ENCODE results near the gene YBEY.

YBEY gene

GRCh38 chr21:46269466-46269865 is 16.7 kb upstream of the YBEY start:
- no peaks in the 10 kb centered on the region for H3K4me1 ChIP-seq (ENCODE audit: control insufficient read depth, insufficient read depth, low read length)
- H3K27me3 ChIP-seq (ENCODE audit: control insufficient read depth, insufficient read depth, low read length) = no peaks in the 10 kb centered on the region
- no peak overlapping the region for H3K9ac ChIP-seq (ENCODE audit: low read length)
- H3K36me3 ChIP-seq (ENCODE audit: control insufficient read depth, insufficient read depth, low read length) = peaks cover 54% of the 10 kb centered on the region
- no peak overlapping the region for H3K4me3 ChIP-seq (ENCODE audit: low read length)
- H3K27ac ChIP-seq (ENCODE audit: low read depth, low read length) = no peak overlapping the region

DNA sequence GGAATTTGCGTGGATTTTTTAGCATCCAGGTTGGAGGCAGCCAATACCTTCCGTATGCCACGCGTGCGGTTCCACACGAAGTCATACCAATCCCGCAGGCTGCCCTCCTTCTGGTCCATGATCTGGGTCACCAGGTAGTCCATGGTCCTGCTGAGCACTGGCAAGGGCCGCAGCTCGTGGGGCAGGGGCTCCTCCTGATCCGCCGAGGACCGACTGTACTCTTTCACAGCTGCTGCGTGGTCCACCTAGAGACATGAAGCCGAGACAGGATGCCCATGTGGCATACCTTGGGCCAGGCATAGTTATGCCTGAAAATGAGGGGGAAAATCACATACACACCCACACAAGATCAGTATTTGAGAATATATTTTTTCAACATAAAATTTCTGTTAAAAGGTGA is 12.8 kb upstream of the YBEY start:
- H3K36me3 ChIP-seq (ENCODE audit: control insufficient read depth, insufficient read depth, low read length) = peaks cover 47% of the 10 kb centered on the region
- H3K4me3 ChIP-seq (ENCODE audit: low read length) = no peak overlapping the region
- no peaks in the 10 kb centered on the region for H3K4me1 ChIP-seq (ENCODE audit: control insufficient read depth, insufficient read depth, low read length)
- no peak overlapping the region for H3K27ac ChIP-seq (ENCODE audit: low read depth, low read length)
- H3K27me3 ChIP-seq (ENCODE audit: control insufficient read depth, insufficient read depth, low read length) = no peaks in the 10 kb centered on the region
- no peak overlapping the region for H3K9ac ChIP-seq (ENCODE audit: low read length)

DNA sequence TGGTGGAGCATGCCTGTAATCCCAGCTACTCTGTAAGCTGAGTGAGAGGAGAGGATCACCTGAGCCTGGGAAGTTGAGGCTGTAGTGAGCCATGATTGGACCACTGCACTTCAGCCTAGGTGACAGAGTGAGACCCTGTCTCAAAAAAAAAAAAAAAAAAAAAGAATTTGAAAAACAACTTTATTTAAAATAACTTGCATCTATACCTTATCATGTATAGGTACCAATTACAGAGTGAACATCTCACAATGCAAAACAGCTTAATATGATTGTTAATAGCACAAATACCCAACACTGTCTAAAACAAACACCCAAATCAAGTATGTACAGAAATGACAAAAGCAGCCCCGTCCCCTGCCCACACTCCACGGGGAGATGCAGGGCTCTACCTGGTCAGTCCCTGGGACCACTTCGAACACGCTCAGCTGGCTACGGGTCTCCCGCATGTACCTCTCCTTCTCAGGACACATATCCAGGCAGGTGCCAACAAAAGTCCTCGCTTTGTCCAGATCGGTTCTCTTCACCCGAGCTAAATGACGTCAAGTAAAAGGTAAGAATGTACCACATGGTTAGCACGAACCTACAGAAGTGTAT is 11.2 kb upstream of the YBEY start:
- Histone ChIP-seq H3K27me3 (ENCODE audit: control insufficient read depth, insufficient read depth, low read length) (no peaks in the 10 kb centered on the region), H3K4me1 (ENCODE audit: control insufficient read depth, insufficient read depth, low read length) (no peaks in the 10 kb centered on the region), H3K4me3 (ENCODE audit: low read length) (no peak overlapping the region), H3K36me3 (ENCODE audit: control insufficient read depth, insufficient read depth, low read length) (peaks cover 46% of the 10 kb centered on the region), H3K27ac (ENCODE audit: low read depth, low read length) (no peak overlapping the region), H3K9ac (ENCODE audit: low read length) (no peak overlapping the region)

DNA sequence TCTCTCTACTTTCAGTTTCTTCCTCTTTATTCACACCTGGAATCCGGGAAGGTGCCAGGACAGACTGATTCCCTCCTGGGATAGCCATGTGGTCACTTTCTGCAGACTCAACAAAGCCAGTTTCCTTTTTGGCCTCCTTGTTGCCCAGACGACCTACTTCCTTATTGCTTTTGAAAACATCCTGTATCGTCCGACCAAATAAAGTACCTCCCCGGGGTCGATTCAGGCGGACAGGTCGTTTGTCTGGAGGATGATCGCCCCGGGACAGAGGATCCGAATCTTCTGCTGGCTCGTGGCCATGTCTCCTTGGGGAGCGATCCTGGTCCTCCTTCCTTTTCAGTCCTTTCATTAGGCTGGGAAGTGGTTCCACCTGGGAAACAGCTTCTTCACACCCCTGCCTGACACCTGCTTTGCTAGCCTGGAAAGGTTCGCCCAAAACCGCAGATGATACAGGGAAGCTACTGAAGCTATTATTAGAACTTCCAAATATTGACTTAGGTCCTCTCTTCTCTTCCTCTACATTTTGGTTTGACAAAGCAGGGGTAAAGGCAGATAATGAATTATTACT is 2.0 kb upstream of the YBEY start:
- Histone ChIP-seq H3K9ac (ENCODE audit: low read length) (no peak overlapping the region), H3K4me1 (ENCODE audit: control insufficient read depth, insufficient read depth, low read length) (peaks cover 24% of the 10 kb centered on the region), H3K27me3 (ENCODE audit: control insufficient read depth, insufficient read depth, low read length) (no peaks in the 10 kb centered on the region), H3K27ac (ENCODE audit: low read depth, low read length) (no peak overlapping the region), H3K36me3 (ENCODE audit: control insufficient read depth, insufficient read depth, low read length) (peaks cover 19% of the 10 kb centered on the region), H3K4me3 (ENCODE audit: low read length) (no peak overlapping the region)

- Histone ChIP-seq H3K4me1 (ENCODE audit: control insufficient read depth, insufficient read depth, low read length) (peaks cover 24% of the 10 kb centered on the region), H3K27ac (ENCODE audit: low read depth, low read length) (no peak overlapping the region), H3K9ac (ENCODE audit: low read length) (no peak overlapping the region), H3K27me3 (ENCODE audit: control insufficient read depth, insufficient read depth, low read length) (no peaks in the 10 kb centered on the region), H3K4me3 (ENCODE audit: low read length) (peak overlapping the region; percentile 68), H3K36me3 (ENCODE audit: control insufficient read depth, insufficient read depth, low read length) (peaks cover 13% of the 10 kb centered on the region)
Measured at GRCh38 chr21:46284733-46285132, 1.4 kb upstream of the YBEY start.

GRCh38 chr21:46285206-46285661 is 908 bp upstream of the YBEY start, which contains the start of gene MCM3AP:
TSS of gene MCM3AP (minus strand) at chr21:46285611. CDS start at chr21:46285286, 325 bp downstream.
- Histone ChIP-seq H3K36me3 (ENCODE audit: control insufficient read depth, insufficient read depth, low read length) (peaks cover 11% of the 10 kb centered on the region), H3K27me3 (ENCODE audit: control insufficient read depth, insufficient read depth, low read length) (no peaks in the 10 kb centered on the region), H3K27ac (ENCODE audit: low read depth, low read length) (peak within 1 kb of the TSS; percentile 91), H3K4me3 (ENCODE audit: low read length) (peak within 1 kb of the TSS; percentile 68), H3K4me1 (ENCODE audit: control insufficient read depth, insufficient read depth, low read length) (peaks cover 24% of the 10 kb centered on the region), H3K9ac (ENCODE audit: low read length) (peak within 1 kb of the TSS; percentile 42)

GRCh38 chr21:46286648-46287002 is 483 bp downstream of the YBEY start:
- Histone ChIP-seq H3K9ac (ENCODE audit: low read length) (peak overlapping the region; percentile 36), H3K36me3 (ENCODE audit: control insufficient read depth, insufficient read depth, low read length) (peaks cover 8% of the 10 kb centered on the region), H3K27me3 (ENCODE audit: control insufficient read depth, insufficient read depth, low read length) (no peaks in the 10 kb centered on the region), H3K4me1 (ENCODE audit: control insufficient read depth, insufficient read depth, low read length) (peaks cover 24% of the 10 kb centered on the region), H3K4me3 (ENCODE audit: low read length) (peak overlapping the region; percentile 68), H3K27ac (ENCODE audit: low read depth, low read length) (peak overlapping the region; percentile 91)

DNA sequence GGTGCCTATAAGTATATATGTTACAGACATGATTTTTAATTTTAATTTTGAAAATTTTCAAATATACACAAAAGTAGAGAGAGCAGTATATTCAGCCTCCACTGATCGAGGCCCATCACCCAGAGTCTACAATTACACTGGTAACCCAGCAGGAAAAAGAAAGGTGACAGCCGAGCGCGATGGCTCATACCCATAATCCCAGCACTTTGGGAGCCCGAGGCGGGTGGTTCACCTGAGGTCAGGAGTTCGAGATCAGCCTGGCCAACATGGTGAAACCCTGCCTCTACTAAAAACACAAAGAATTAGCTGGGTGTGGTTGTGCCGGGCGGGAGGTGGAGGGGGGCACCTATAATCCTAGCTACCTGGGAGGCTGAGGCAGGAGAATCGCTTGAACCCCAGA is 1.4 kb downstream of the YBEY start:
- H3K27ac ChIP-seq (ENCODE audit: low read depth, low read length) = no peak overlapping the region
- no peak overlapping the region for H3K9ac ChIP-seq (ENCODE audit: low read length)
- H3K4me3 ChIP-seq (ENCODE audit: low read length) = no peak overlapping the region

DNA sequence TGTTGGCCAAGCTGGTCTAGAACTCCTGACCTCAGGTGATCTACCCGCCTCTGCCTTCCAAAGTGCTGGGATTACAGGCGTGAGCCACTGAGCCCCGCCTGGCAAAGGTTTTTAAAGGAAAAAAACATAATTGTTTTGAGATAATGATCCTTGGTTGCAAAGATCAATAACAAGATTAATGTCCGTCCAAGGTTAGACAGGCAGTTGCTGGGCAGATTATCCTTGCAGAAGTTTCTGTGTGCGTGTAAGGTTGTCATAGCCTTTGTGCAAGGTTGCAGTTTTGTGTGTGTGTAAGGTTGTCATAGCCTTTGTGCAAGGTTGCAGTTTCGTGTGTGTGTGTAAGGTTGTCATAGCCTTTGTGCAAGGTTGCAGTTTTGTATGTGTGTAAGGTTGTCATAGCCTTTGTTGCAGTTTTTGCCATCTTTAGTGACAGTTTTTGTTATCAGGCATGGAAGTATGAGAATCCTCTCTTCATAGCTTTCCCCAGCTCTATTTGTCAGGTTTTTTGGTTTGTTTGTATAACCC is 3.6 kb downstream of the YBEY start:
- Histone ChIP-seq H3K27ac (ENCODE audit: low read depth, low read length) (no peak overlapping the region), H3K27me3 (ENCODE audit: control insufficient read depth, insufficient read depth, low read length) (no peaks in the 10 kb centered on the region), H3K4me1 (ENCODE audit: control insufficient read depth, insufficient read depth, low read length) (peaks cover 7% of the 10 kb centered on the region), H3K36me3 (ENCODE audit: control insufficient read depth, insufficient read depth, low read length) (no peaks in the 10 kb centered on the region), H3K9ac (ENCODE audit: low read length) (no peak overlapping the region), H3K4me3 (ENCODE audit: low read length) (no peak overlapping the region)

More for the DNA sequence above, 1.4 kb downstream of the YBEY start:
- Histone ChIP-seq H3K27me3 (ENCODE audit: control insufficient read depth, insufficient read depth, low read length) (no peaks in the 10 kb centered on the region), H3K4me1 (ENCODE audit: control insufficient read depth, insufficient read depth, low read length) (peaks cover 20% of the 10 kb centered on the region), H3K36me3 (ENCODE audit: control insufficient read depth, insufficient read depth, low read length) (peaks cover 8% of the 10 kb centered on the region)

DNA sequence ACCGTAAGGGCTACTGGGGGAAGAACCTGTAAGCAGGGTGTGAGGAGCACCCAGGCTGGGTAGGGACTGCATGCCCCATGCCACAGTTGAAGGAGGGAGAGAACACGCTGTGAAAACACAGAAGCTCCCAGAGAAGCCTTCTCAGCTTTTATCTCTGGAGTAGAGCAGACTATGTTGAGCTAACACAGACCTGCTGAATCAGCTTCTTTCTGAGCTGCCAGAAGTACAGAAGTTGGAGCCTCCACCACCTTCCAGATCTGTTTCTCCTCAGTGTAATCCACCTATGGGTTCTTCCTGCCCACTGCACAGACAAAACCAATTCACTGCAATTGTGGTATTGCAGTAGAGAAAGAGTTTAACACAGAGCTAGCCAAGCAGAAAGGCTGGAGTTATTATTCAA is 5.4 kb downstream of the YBEY start:
- H3K27ac ChIP-seq (ENCODE audit: low read depth, low read length) = no peak overlapping the region
- H3K27me3 ChIP-seq (ENCODE audit: control insufficient read depth, insufficient read depth, low read length) = no peaks in the 10 kb centered on the region
- H3K4me3 ChIP-seq (ENCODE audit: low read length) = no peak overlapping the region
- no peak overlapping the region for H3K9ac ChIP-seq (ENCODE audit: low read length)
- H3K4me1 ChIP-seq (ENCODE audit: control insufficient read depth, insufficient read depth, low read length) = no peaks in the 10 kb centered on the region
- no peaks in the 10 kb centered on the region for H3K36me3 ChIP-seq (ENCODE audit: control insufficient read depth, insufficient read depth, low read length)

DNA sequence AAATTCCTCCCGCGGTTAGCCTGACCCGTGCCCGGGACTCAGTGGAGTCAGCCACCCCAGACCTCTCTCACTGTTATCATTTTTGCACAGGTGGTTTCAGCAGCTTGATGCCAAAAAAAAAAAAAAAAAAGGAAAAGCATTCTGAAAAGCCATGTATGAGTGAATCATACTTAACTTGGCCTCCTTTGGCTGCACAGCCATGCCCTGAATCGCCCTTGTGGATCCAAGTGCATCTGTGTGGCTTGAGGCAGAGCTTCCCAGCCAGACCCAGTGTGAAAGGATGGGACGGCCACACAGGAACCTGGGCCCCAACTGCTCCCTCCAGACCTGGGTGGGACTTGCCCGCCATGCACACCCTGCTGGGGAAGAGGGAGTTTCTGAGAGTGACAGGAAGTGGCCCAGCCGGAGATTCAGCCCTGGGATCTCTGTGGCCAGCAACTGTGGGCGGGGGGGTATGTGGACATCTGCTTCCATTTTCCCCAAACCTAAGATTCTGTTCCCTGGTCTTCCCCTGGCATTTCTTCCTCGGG is 8.6 kb downstream of the YBEY start:
- no peaks in the 10 kb centered on the region for H3K4me1 ChIP-seq (ENCODE audit: control insufficient read depth, insufficient read depth, low read length)
- H3K27ac ChIP-seq (ENCODE audit: low read depth, low read length) = no peak overlapping the region
- H3K9ac ChIP-seq (ENCODE audit: low read length) = no peak overlapping the region
- H3K27me3 ChIP-seq (ENCODE audit: control insufficient read depth, insufficient read depth, low read length) = no peaks in the 10 kb centered on the region
- no peaks in the 10 kb centered on the region for H3K36me3 ChIP-seq (ENCODE audit: control insufficient read depth, insufficient read depth, low read length)
- H3K4me3 ChIP-seq (ENCODE audit: low read length) = no peak overlapping the region

DNA sequence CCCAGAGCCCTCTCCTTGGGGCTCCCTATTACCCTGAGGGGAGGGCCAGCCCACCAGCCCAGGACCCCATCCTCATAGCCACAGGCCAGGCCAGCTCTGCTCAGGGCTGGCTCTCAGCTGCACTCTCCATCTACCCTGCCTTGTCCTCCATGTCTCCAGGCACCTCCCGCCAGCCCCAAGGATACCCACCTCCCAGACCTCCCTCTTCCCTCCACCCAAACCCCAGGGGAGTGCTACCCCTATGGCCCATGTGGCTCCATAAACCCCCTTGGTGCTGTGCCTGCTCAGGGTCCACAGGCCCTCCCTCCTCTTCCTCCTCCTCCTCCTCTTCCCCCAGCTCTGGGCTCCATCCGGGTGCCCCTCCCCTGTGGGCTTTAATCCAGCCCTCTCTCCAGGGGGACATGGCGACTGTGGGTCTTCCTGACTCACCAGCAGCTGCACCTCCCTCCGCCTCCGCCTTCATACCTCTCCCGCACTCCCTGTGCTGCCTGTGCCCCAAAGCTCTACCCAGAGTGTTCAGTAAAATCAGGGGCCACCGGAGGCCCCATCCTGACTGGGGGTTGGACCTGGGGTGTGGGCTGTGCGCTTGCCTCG is 9.1 kb downstream of the YBEY start:
- no peak overlapping the region for H3K9ac ChIP-seq (ENCODE audit: low read length)
- no peaks in the 10 kb centered on the region for H3K36me3 ChIP-seq (ENCODE audit: control insufficient read depth, insufficient read depth, low read length)
- H3K4me1 ChIP-seq (ENCODE audit: control insufficient read depth, insufficient read depth, low read length) = no peaks in the 10 kb centered on the region
- no peak overlapping the region for H3K27ac ChIP-seq (ENCODE audit: low read depth, low read length)
- no peaks in the 10 kb centered on the region for H3K27me3 ChIP-seq (ENCODE audit: control insufficient read depth, insufficient read depth, low read length)
- H3K4me3 ChIP-seq (ENCODE audit: low read length) = no peak overlapping the region
